ENCODE measurements around the gene TTC39B.

Gene TTC39B

GRCh38 chr9:15306068-15306756, 804 bp downstream of the TTC39B start:
- ChIA-PET POLR2A (interaction anchor here (1.2 kb wide), 1 partner anchor 11 kb away, joined by 3 read pairs; no protein-coding TSS in a partner anchor), CTCF (interaction anchor here (0.8 to 1.7 kb wide), 7 partner anchors 10 to 117 kb away, joined by 3 to 5 read pairs (median 3); partner anchors contain the start of gene SNAPC3)
- H3K4me3 ChIP-seq (ENCODE audit: control insufficient read depth in 1 of 7, extremely low read depth in 1 of 7, insufficient read depth in 4 of 7, low read depth in 2 of 7, low read length in 6 of 7), result peak overlapping the region; percentile 81 to 94 (median 91)
- H3K4me1 ChIP-seq (ENCODE audit: control extremely low read depth in 1 of 4, control insufficient read depth in 4 of 4, insufficient read depth in 4 of 4, low read length in 3 of 4), result peaks cover 10 to 28% (median 17%) of the 10 kb centered on the region in 4 experiments
- H3K27ac ChIP-seq (ENCODE audit: insufficient read depth in 1 of 2, low read depth in 1 of 2, low read length in 2 of 2, poor library complexity in 1 of 2, severe bottlenecking in 2 of 2), result peak overlapping the region; percentile 25 to 61
- no peaks in the 10 kb centered on the region for H3K9me3 ChIP-seq (ENCODE audit: control extremely low read depth in 1 of 5, control insufficient read depth in 4 of 5, insufficient read depth in 2 of 5, low read depth in 1 of 5, low read length in 4 of 5)
- H3K36me3 ChIP-seq (ENCODE audit: control insufficient read depth in 4 of 4, insufficient read depth in 4 of 4, low read length in 3 of 4), result no peaks in the 10 kb centered on the region
- DNase-seq, result peak in 2 of 3 donors; percentile 56 to 75
- no peaks in the 10 kb centered on the region for H3K27me3 ChIP-seq (replicated peaks in 2 of 5; ENCODE audit: control insufficient read depth in 4 of 5, insufficient read depth in 5 of 5, low read length in 4 of 5)
- WGBS (ENCODE audit: insufficient coverage), result 2% methylated on average over 28 of the region's 32 CpGs

GRCh38 chr9:15305470-15305869, 1.5 kb downstream of the TTC39B start:
- ChIA-PET CTCF (interaction anchor here (1.3 to 1.6 kb wide), 3 partner anchors 28 to 99 kb away, joined by 3 to 6 read pairs (median 4); no protein-coding TSS in a partner anchor), POLR2A (interaction anchor here (1.2 kb wide), 1 partner anchor 10 kb away, joined by 3 read pairs; no protein-coding TSS in a partner anchor)
- H3K9me3 ChIP-seq (ENCODE audit: control extremely low read depth in 1 of 5, control insufficient read depth in 4 of 5, insufficient read depth in 2 of 5, low read depth in 1 of 5, low read length in 4 of 5), result no peaks in the 10 kb centered on the region
- H3K4me1 ChIP-seq (ENCODE audit: control extremely low read depth in 1 of 4, control insufficient read depth in 4 of 4, insufficient read depth in 4 of 4, low read length in 3 of 4), result peaks cover 10 to 30% (median 20%) of the 10 kb centered on the region in 4 experiments
- peak overlapping the region in 4 of 7 experiments; percentile 91 to 93 (median 92) for H3K4me3 ChIP-seq (ENCODE audit: control insufficient read depth in 1 of 7, extremely low read depth in 1 of 7, insufficient read depth in 4 of 7, low read depth in 2 of 7, low read length in 6 of 7)
- no CpG with 5 or more reads among the region's 4 CpGs for WGBS (ENCODE audit: insufficient coverage)
- no peaks in the 10 kb centered on the region for H3K36me3 ChIP-seq (ENCODE audit: control insufficient read depth in 4 of 4, insufficient read depth in 4 of 4, low read length in 3 of 4)
- H3K27me3 ChIP-seq (replicated peaks in 2 of 5; ENCODE audit: control insufficient read depth in 4 of 5, insufficient read depth in 5 of 5, low read length in 4 of 5), result no peaks in the 10 kb centered on the region
- no peak for DNase-seq
- no peak overlapping the region for H3K27ac ChIP-seq (ENCODE audit: insufficient read depth in 1 of 2, low read depth in 1 of 2, low read length in 2 of 2, poor library complexity in 1 of 2, severe bottlenecking in 2 of 2)

GRCh38 chr9:15304632-15305031, 2.4 kb downstream of the TTC39B start:
- H3K36me3 ChIP-seq (ENCODE audit: control insufficient read depth in 4 of 4, insufficient read depth in 4 of 4, low read length in 3 of 4), result no peaks in the 10 kb centered on the region
- CTCF ChIA-PET, result interaction anchor here (1.2 to 1.6 kb wide), 4 partner anchors 11 to 100 kb away, joined by 3 to 6 read pairs (median 4); no protein-coding TSS in a partner anchor
- POLR2A ChIA-PET, result no interaction called here
- no peaks in the 10 kb centered on the region for H3K9me3 ChIP-seq (ENCODE audit: control extremely low read depth in 1 of 5, control insufficient read depth in 4 of 5, insufficient read depth in 2 of 5, low read depth in 1 of 5, low read length in 4 of 5)
- no peak overlapping the region for H3K4me3 ChIP-seq (ENCODE audit: control insufficient read depth in 1 of 7, extremely low read depth in 1 of 7, insufficient read depth in 4 of 7, low read depth in 2 of 7, low read length in 6 of 7)
- peaks cover 10 to 39% (median 28%) of the 10 kb centered on the region in 4 experiments for H3K4me1 ChIP-seq (ENCODE audit: control extremely low read depth in 1 of 4, control insufficient read depth in 4 of 4, insufficient read depth in 4 of 4, low read length in 3 of 4)
- no peak for DNase-seq
- H3K27me3 ChIP-seq (replicated peaks in 2 of 5; ENCODE audit: control insufficient read depth in 4 of 5, insufficient read depth in 5 of 5, low read length in 4 of 5), result no peaks in the 10 kb centered on the region
- H3K27ac ChIP-seq (ENCODE audit: insufficient read depth in 1 of 2, low read depth in 1 of 2, low read length in 2 of 2, poor library complexity in 1 of 2, severe bottlenecking in 2 of 2), result no peak overlapping the region
- no CpG with 5 or more reads among the region's 1 CpG for WGBS (ENCODE audit: insufficient coverage)

- Histone ChIP-seq H3K27ac (ENCODE audit: insufficient read depth in 1 of 2, low read depth in 1 of 2, low read length in 2 of 2, poor library complexity in 1 of 2, severe bottlenecking in 2 of 2) (no peak overlapping the region), H3K27me3 (replicated peaks in 2 of 5; ENCODE audit: control insufficient read depth in 4 of 5, insufficient read depth in 5 of 5, low read length in 4 of 5) (no peaks in the 10 kb centered on the region), H3K36me3 (ENCODE audit: control insufficient read depth in 4 of 4, insufficient read depth in 4 of 4, low read length in 3 of 4) (no peaks in the 10 kb centered on the region), H3K4me1 (ENCODE audit: control extremely low read depth in 1 of 4, control insufficient read depth in 4 of 4, insufficient read depth in 4 of 4, low read length in 3 of 4) (peaks cover 19 to 58% (median 38%) of the 10 kb centered on the region in 4 experiments), H3K4me3 (ENCODE audit: control insufficient read depth in 1 of 7, extremely low read depth in 1 of 7, insufficient read depth in 4 of 7, low read depth in 2 of 7, low read length in 6 of 7) (peak overlapping the region in 3 of 7 experiments; percentile 1 to 56 (median 41)), H3K9me3 (ENCODE audit: control extremely low read depth in 1 of 5, control insufficient read depth in 4 of 5, insufficient read depth in 2 of 5, low read depth in 1 of 5, low read length in 4 of 5) (peaks cover 0 to 6% (median 0%) of the 10 kb centered on the region in 5 experiments)
- WGBS (ENCODE audit: insufficient coverage), result 11% methylated on average over 1 of the region's 1 CpG
- DNase-seq, result peak in 2 of 3 donors; percentile 34 to 52
- ChIA-PET POLR2A (no interaction called here), CTCF (interaction anchor here (0.9 to 1.5 kb wide), 4 partner anchors 19 to 117 kb away, joined by 3 to 5 read pairs (median 4); no protein-coding TSS in a partner anchor)
Measured at GRCh38 chr9:15300218-15300617, 6.8 kb downstream of the TTC39B start.

GRCh38 chr9:15299374-15299939, 7.6 kb downstream of the TTC39B start:
- Histone ChIP-seq H3K36me3 (ENCODE audit: control insufficient read depth in 4 of 4, insufficient read depth in 4 of 4, low read length in 3 of 4) (no peaks in the 10 kb centered on the region), H3K27ac (ENCODE audit: insufficient read depth in 1 of 2, low read depth in 1 of 2, low read length in 2 of 2, poor library complexity in 1 of 2, severe bottlenecking in 2 of 2) (peak overlapping the region in 1 of 2 experiments; percentile 46), H3K4me3 (ENCODE audit: control insufficient read depth in 1 of 7, extremely low read depth in 1 of 7, insufficient read depth in 4 of 7, low read depth in 2 of 7, low read length in 6 of 7) (peak overlapping the region in 4 of 7 experiments; percentile 1 to 60 (median 46)), H3K4me1 (ENCODE audit: control extremely low read depth in 1 of 4, control insufficient read depth in 4 of 4, insufficient read depth in 4 of 4, low read length in 3 of 4) (peaks cover 19 to 60% (median 42%) of the 10 kb centered on the region in 4 experiments), H3K27me3 (replicated peaks in 2 of 5; ENCODE audit: control insufficient read depth in 4 of 5, insufficient read depth in 5 of 5, low read length in 4 of 5) (no peaks in the 10 kb centered on the region), H3K9me3 (ENCODE audit: control extremely low read depth in 1 of 5, control insufficient read depth in 4 of 5, insufficient read depth in 2 of 5, low read depth in 1 of 5, low read length in 4 of 5) (peaks cover 0 to 6% (median 0%) of the 10 kb centered on the region in 5 experiments)
- ChIA-PET CTCF (interaction anchor here (0.9 to 1.6 kb wide), 6 partner anchors 17 to 117 kb away, joined by 3 to 6 read pairs (median 4); no protein-coding TSS in a partner anchor), POLR2A (interaction anchor here (1.0 kb wide), 1 partner anchor 9 kb away, joined by 3 read pairs; no protein-coding TSS in a partner anchor)
- peak in 2 of 3 donors; percentile 71 to 83 for DNase-seq
- WGBS (ENCODE audit: insufficient coverage), result 4% methylated on average over 2 of the region's 6 CpGs

- Histone ChIP-seq H3K36me3 (ENCODE audit: control insufficient read depth in 4 of 4, insufficient read depth in 4 of 4, low read length in 3 of 4) (no peaks in the 10 kb centered on the region), H3K4me1 (ENCODE audit: control extremely low read depth in 1 of 4, control insufficient read depth in 4 of 4, insufficient read depth in 4 of 4, low read length in 3 of 4) (peaks cover 23 to 71% (median 52%) of the 10 kb centered on the region in 4 experiments), H3K4me3 (ENCODE audit: control insufficient read depth in 1 of 7, extremely low read depth in 1 of 7, insufficient read depth in 4 of 7, low read depth in 2 of 7, low read length in 6 of 7) (no peak overlapping the region), H3K27me3 (replicated peaks in 2 of 5; ENCODE audit: control insufficient read depth in 4 of 5, insufficient read depth in 5 of 5, low read length in 4 of 5) (no peaks in the 10 kb centered on the region), H3K9me3 (ENCODE audit: control extremely low read depth in 1 of 5, control insufficient read depth in 4 of 5, insufficient read depth in 2 of 5, low read depth in 1 of 5, low read length in 4 of 5) (peaks cover 0 to 6% (median 0%) of the 10 kb centered on the region in 5 experiments), H3K27ac (ENCODE audit: insufficient read depth in 1 of 2, low read depth in 1 of 2, low read length in 2 of 2, poor library complexity in 1 of 2, severe bottlenecking in 2 of 2) (no peak overlapping the region)
- CTCF ChIA-PET, result interaction anchor here (1.2 to 1.6 kb wide), 2 partner anchors 20 to 30 kb away, joined by 3 to 6 read pairs; no protein-coding TSS in a partner anchor
- DNase-seq, result no peak
- POLR2A ChIA-PET, result no interaction called here
- WGBS (ENCODE audit: insufficient coverage), result 100% methylated on average over 1 of the region's 3 CpGs
Measured at GRCh38 chr9:15298362-15298761, 8.7 kb downstream of the TTC39B start.

Data from common myeloid progenitor, CD34-positive (primary cell).